Heart left ventricle (tissue), 16 donors: ENCODE measurements around the gene CTNND2. TPM values are rescaled to one million over a fixed set of nuclear protein-coding genes. Genes with fewer than 3 reads are reported as not detected.

Source experiments
- ATAC-seq, 4 donors: fragments of 200-7000 bp; cut with Tn5 transposase; one replicate each; pipeline ENCODE4 v1.9.1; 2020 to 2022; ENCODE audit warnings: moderate library complexity in 4 of 4, mild to moderate bottlenecking in 3 of 4, moderate number of reproducible peaks in 1 of 4
- DNase-seq, 5 donors: peaks; one replicate each; pipeline ENCODE4 v3.0.0-alpha.2; 2020
- H3K27ac ChIP-seq, 12 donors: fragments of 200-600 bp; sonication (generic) in 4 of 12; one replicate each; pipeline versions ENCODE4 v1.5.0 to v1.8.0; 2016 to 2022; ENCODE audit warnings: mild to moderate bottlenecking in 2 of 12
- H3K27me3 ChIP-seq, 9 donors: fragments of 200-600 bp; sonication (generic) in 2 of 9; one replicate each; pipeline versions ENCODE4 v1.5.1 to v1.8.0; 2016 to 2022; ENCODE audit warnings: mild to moderate bottlenecking in 3 of 9
- H3K36me3 ChIP-seq, 9 donors: fragments of 200-600 bp; sonication (generic) in 2 of 9; one replicate each; pipeline versions ENCODE4 v1.5.0 to v1.8.0; 2018 to 2022; ENCODE audit warnings: mild to moderate bottlenecking in 2 of 9
- H3K4me1 ChIP-seq, 12 donors: fragments of 200-600 bp; sonication (generic) in 4 of 12; one replicate each; pipeline versions ENCODE4 v1.5.0 to v1.8.0; 2016 to 2022; ENCODE audit warnings: mild to moderate bottlenecking in 3 of 12
- H3K4me3 ChIP-seq, 12 donors: fragments of 200-600 bp; sonication (generic) in 4 of 12; one replicate each; pipeline versions ENCODE4 v1.5.0 to v1.8.0; 2017 to 2022; ENCODE audit warnings: mild to moderate bottlenecking in 9 of 12, moderate library complexity in 4 of 12
- H3K9me3 ChIP-seq, 12 donors: fragments of 200-600 bp; sonication (generic) in 4 of 12; one replicate each; pipeline versions ENCODE4 v1.5.0 to v1.8.0; 2016 to 2022; ENCODE audit warnings: mild to moderate bottlenecking in 1 of 12
- CTCF ChIP-seq, 12 donors: fragments of 200-600 bp; sonication (generic) in 4 of 12; IDR thresholded peaks; one replicate each; pipeline versions ENCODE4 v1.5.0 to v1.8.0; 2018 to 2022; ENCODE audit warnings: antibody characterized with exemption in 12 of 12, mild to moderate bottlenecking in 5 of 12
- POLR2A ChIP-seq, 2 donors: fragments of 450-650 bp; IDR thresholded peaks; one replicate each; pipeline ENCODE4 v1.6.1; 2017; ENCODE audit warnings: antibody characterized with exemption in 2 of 2, mild to moderate bottlenecking in 2 of 2, moderate library complexity in 2 of 2
- WGBS, 4 donors: extraction: QIAGEN DNeasy Blood & Tissue Kit in 2 of 4; methylation state at CpG; one replicate each; pipeline versions ENCODE4 v1.1.5 to v1.1.7; 2013 to 2018; 5-methylcytosine and 5-hydroxymethylcytosine counted together
- intact Hi-C, 10 donors: fragments of 100-400 bp; cut with DNase I; formaldehyde crosslinking; loops; one replicate each; pipeline versions ENCODE4 v1.11.1 to v1.14.2; 2022
- polyA plus RNA-seq, 2 donors: library from polyadenylated mRNA; stranded (reverse); fragments of 200-250 nt; gene quantifications; one replicate each; pipeline ENCODE4 v1.2.3, GENCODE V29; 2013
- total RNA-seq, 9 donors: library from RNA; depleted of rRNA in 2 of 9; stranded (reverse); fragments of >200 nt in 2 of 9; fragmentation: NEBNext Ultra II Directional in 3 of 9; extraction: Animal tissue kit (Norgen Biotek cat#: 25700) in 3 of 9; gene quantifications; one replicate each; pipeline versions ENCODE4 v1.1.0 to v1.2.4, GENCODE V29; 2016 to 2023
- donor health status: ischemic (EF 13 %, LVEDD 7.1; RV severe dilation, severe dysfunction).
- donor health status: healthy with polysubstance abuse.
- donor health status: DM: no; HTN: yes; CAD: no.
- donor health status: DM: no; HTN: no; CAD: no.
- donor health status: ischemic (EF 25% LVEDD 6.9; RV normal size, moderate dysfunction).
- donor health status: ischemic (EF 25% LVEDD 5.7; RV mildly dilated, moderate dysfunction).
- donor health status: healthy.
- donor health status: DM: yes; HTN: yes; CAD: no.
- donor health status: ischemic (EF 35%, LVEDD 5.7; RV mildly dilated, moderate dysfunction).
- donor health status: nonischemic (EF 11% LVEDD 7.7; RV severe dilation, severe dysfunction).
- donor health status: DM: yes; HTN: yes; CAD: no.
- donor health status: PGD.
- donor health status: ischemic (EF 29% LVEDD 5.4; RV normal size, mild dysfunction).
- donor health status: nonischemic (EF 23%, LVEDD 6.1; RV moderate dilation, normal function).

Gene CTNND2
- total and polyA plus RNA-seq, 11 donors = 4.0 to 36.8 (median 20.2) TPM

- 83 to 89% (median 86%) methylated on average over 9 of the region's 9 CpGs for WGBS, 4 donors
- peak overlapping the region in 1 of 12 donors; percentile 84 for H3K27ac ChIP-seq
- intact Hi-C loops = no loop called here
- no peaks in the 10 kb centered on the region for H3K36me3 ChIP-seq
- no peak overlapping the region for H3K4me3 ChIP-seq
- peaks cover 0 to 24% (median 4%) of the 10 kb centered on the region in 12 donors for H3K4me1 ChIP-seq
- TF ChIP-seq POLR2A (IDR thresholded peaks at IDR 0.05) (no peak), CTCF (IDR thresholded peaks at IDR 0.05) (no peak)
- H3K27me3 ChIP-seq = peaks cover 0 to 7% (median 0%) of the 10 kb centered on the region in 9 donors
- no peaks in the 10 kb centered on the region for H3K9me3 ChIP-seq
- no peak for DNase-seq
- ATAC-seq = no peak
Measured at GRCh38 chr5:10990634-10991033, 913.6 kb downstream of the CTNND2 start.

GRCh38 chr5:10989577-10990263 lies 914.5 kb downstream of the CTNND2 start:
- Histone ChIP-seq H3K27me3 (peaks cover 0 to 11% (median 0%) of the 10 kb centered on the region in 9 donors), H3K4me3 (no peak overlapping the region), H3K36me3 (no peaks in the 10 kb centered on the region), H3K9me3 (no peaks in the 10 kb centered on the region), H3K4me1 (peaks cover 0 to 24% (median 4%) of the 10 kb centered on the region in 12 donors), H3K27ac (peak overlapping the region in 6 of 12 donors; percentile 43 to 84 (median 73))
- intact Hi-C loops = loop anchor here in 6 of 10 donors (5.0 to 10.0 kb wide), 7 partner anchors 118 to 295 kb away; no protein-coding TSS in a partner anchor
- ATAC-seq (peak; percentile 25 to 68 (median 41)), DNase-seq (peak in 1 of 5 donors; percentile 26)
- WGBS, 4 donors = 29 to 35% (median 31%) methylated on average over 6 of the region's 6 CpGs
- TF ChIP-seq CTCF (IDR thresholded peaks at IDR 0.05) (no peak), POLR2A (IDR thresholded peaks at IDR 0.05) (no peak)

GRCh38 chr5:10988622-10989021 lies 915.6 kb downstream of the CTNND2 start:
- DNase-seq (no peak), ATAC-seq (no peak)
- Histone ChIP-seq H3K9me3 (no peaks in the 10 kb centered on the region), H3K4me3 (no peak overlapping the region), H3K27ac (peak overlapping the region in 7 of 12 donors; percentile 10 to 84 (median 71)), H3K27me3 (peaks cover 0 to 11% (median 0%) of the 10 kb centered on the region in 9 donors), H3K4me1 (peaks cover 0 to 24% (median 4%) of the 10 kb centered on the region in 12 donors), H3K36me3 (no peaks in the 10 kb centered on the region)
- 30 to 45% (median 34%) methylated on average over 2 of the region's 2 CpGs for WGBS, 4 donors
- no peak for TF ChIP-seq CTCF (IDR thresholded peaks at IDR 0.05)
- TF ChIP-seq POLR2A (IDR thresholded peaks at IDR 0.05) = no peak
- intact Hi-C loops = loop anchor here in 6 of 10 donors (5.0 to 10.0 kb wide), 7 partner anchors 119 to 294 kb away; no protein-coding TSS in a partner anchor

- Histone ChIP-seq H3K4me1 (peaks cover 0 to 24% (median 4%) of the 10 kb centered on the region in 12 donors), H3K4me3 (no peak overlapping the region), H3K27ac (peak overlapping the region in 5 of 12 donors; percentile 10 to 84 (median 75)), H3K9me3 (no peaks in the 10 kb centered on the region), H3K27me3 (peaks cover 0 to 11% (median 0%) of the 10 kb centered on the region in 9 donors), H3K36me3 (no peaks in the 10 kb centered on the region)
- ATAC-seq (peak; percentile 86 to 89 (median 88)), DNase-seq (peak; percentile 69 to 85 (median 79))
- WGBS, 4 donors = 10 to 15% (median 11%) methylated on average over 17 of the region's 17 CpGs
- TF ChIP-seq CTCF (IDR thresholded peaks at IDR 0.05) = peak; percentile 48 to 78 (median 70)
- TF ChIP-seq POLR2A (IDR thresholded peaks at IDR 0.05) = no peak
- intact Hi-C loops = loop anchor here in 6 of 10 donors (5.0 to 10.0 kb wide), 7 partner anchors 119 to 293 kb away; no protein-coding TSS in a partner anchor
Measured at GRCh38 chr5:10987925-10988504, 916.2 kb downstream of the CTNND2 start.
